DMS114 treated with DMSO at 0.1 percent for 48 hours (cell line): Measurements from ENCODE around the gene DKK1.

Source experiments
- DNase-seq: peaks from one replicate; lab custom pipeline; 2025; ENCODE audit not compliant: unreplicated experiment; lab: John Stamatoyannopoulos, UW

Gene DKK1, protein sequence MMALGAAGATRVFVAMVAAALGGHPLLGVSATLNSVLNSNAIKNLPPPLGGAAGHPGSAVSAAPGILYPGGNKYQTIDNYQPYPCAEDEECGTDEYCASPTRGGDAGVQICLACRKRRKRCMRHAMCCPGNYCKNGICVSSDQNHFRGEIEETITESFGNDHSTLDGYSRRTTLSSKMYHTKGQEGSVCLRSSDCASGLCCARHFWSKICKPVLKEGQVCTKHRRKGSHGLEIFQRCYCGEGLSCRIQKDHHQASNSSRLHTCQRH

DNA sequence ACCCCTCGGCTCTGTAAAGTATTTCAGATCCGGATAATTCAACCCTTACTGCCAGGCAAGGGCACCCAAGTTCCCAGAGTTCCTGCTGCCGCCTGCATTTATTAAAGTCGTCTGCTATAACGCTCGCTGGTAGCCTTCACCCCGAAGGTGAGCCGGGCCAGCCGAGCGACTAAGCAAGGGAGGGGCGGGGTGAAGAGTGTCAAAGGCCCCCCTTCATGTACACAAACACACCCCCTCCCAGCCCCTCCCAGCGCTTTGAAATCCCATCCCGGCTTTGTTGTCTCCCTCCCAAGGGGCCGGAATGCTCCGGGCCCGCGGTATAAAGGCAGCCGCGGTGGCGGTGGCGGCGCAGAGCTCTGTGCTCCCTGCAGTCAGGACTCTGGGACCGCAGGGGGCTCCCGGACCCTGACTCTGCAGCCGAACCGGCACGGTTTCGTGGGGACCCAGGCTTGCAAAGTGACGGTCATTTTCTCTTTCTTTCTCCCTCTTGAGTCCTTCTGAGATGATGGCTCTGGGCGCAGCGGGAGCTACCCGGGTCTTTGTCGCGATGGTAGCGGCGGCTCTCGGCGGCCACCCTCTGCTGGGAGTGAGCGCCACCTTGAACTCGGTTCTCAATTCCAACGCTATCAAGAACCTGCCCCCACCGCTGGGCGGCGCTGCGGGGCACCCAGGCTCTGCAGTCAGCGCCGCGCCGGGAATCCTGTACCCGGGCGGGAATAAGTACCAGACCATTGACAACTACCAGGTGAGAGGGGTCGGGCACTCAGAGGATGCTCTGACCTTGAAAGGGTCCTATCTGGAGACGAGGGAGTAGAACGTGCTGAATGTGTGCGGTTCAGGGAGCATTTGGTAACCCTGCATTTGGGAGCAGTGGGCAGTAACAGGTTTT, at the start of gene DKK1:
DKK1 (plus strand) TSS at position 349 of the 889 bp plus-strand sequence; CDS start at position 503, 154 bp downstream.
- no peak for DNase-seq

DNA sequence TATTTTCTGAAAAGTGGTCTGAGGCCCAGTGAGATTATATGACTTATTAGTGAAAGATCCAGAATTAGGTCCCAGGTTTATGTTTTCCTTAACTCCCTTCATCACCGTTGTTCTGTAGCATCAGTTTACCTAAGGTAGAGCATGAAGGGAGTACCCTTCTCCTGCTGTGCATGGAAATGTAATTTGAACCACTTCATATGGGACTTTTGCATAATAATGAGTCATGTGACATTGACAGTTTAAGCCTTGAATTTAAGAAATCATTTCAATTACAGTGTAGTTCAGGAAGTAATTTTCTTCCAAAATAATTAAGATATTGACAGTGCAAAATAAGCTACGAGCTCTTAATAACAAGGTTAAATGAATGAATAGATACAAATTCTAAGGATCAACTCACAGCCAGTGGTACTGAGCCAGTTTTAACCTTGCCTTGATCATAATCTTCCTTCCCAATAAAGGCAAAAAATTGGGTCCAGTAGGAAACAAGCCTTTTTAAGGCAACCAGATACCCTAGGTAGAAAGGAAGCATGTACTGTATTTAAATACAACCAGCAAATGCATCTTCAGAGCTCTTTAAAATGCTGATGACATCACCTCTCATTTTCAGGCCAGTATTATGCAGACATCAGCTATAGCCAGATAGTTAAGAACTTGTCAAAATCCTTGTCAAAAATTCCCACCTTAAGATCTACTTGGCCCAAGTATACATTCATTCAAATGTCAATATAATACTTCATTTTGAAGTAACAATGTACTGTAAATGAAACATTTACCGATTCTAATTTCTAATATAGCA, 48.8 kb upstream of the DKK1 start:
- DNase-seq: no peak

DNA sequence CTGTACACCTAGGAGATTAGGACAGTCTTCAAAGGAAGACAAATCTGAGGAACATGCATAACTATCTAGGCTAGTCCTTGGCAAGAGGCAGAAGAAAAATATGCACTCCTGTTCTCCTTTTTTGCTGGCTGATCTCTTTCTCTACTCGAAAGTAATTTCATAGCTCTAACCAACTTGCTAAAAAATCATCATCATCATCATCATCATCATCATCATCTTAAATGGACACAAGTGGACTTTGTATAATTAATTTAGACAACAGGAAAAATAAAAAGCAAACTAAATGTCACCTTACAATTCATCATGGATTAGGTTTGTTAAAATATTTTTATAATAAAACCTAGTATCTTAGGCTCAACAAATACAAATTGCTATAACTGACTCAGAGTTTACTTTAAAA, 47.2 kb upstream of the DKK1 start:
- DNase-seq: no peak

DNA sequence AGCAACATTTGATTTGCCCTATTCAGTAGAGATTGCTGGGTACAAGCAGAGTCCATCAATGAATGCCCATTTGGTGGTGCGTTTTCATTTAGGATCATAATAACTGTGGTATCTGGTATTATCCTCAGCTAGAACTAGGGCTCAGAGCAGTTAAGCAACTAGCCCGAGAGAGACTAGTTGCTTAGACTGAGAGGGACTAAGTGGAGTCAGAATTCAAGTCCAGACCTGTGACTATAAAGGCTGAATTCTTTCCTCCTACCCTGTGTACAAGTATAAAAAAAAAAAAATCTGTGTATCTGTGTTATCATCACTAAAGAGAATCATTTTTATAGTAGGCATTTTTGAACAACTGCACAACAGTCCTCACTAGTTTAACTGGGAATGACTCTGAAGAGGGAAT, 45.3 kb upstream of the DKK1 start:
- no peak for DNase-seq

DNA sequence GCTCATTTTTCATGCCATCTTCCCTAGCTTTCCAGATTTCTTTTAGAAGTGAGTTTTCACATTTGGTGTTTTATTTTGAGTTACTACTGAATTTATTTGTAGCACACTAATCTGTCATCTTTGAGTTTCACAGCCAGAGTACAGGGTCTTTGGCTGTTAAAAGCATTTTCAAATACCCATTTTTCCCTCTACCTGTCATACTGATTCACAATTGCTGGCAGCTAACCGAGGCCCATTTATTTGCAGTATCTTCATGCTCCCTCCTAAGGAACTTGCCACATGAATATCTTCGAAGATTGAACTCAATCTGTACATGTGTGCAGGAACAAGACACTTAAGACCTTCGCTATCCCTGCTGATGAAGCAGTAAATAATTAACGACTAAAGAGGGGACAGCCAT, 44.8 kb upstream of the DKK1 start:
- DNase-seq: no peak

DNA sequence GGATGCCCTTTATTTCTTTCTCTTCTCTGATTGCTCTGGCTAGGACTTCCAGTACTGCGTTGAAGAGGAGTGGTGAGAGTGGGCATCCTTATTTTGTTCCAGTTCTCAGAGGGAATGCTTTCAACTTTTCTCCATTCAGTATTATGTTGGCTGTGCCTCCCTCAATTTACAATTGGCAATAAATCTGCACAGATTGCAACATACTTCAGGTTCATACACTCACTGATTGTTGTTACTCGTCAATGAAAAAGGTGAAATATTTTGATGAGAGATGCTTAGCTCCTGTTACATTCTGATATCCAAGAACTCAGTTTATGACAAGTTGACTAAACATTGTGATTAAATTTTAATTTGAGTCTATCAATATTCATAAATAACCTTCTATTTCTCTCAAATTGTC, 37.9 kb upstream of the DKK1 start:
- no peak for DNase-seq

DNA sequence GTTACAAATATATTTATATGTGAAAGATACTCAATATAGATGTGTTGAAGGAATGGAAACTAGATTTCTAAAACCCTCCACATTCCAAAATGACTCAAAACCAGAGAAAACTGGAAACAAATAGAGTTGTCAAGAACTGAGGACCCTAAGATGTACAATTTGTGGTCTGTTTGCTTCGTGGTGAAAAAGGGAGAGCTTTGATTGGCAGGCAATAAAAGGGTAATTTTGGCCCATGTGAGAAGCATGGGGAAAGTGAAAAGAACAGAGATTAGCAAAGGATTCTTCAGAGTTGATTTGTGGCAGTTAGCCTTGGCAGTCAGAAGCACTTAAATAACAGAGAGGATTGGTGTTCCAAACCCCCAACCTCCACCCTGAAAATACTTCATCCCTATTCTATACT, 37.1 kb upstream of the DKK1 start:
- DNase-seq: no peak

DNA sequence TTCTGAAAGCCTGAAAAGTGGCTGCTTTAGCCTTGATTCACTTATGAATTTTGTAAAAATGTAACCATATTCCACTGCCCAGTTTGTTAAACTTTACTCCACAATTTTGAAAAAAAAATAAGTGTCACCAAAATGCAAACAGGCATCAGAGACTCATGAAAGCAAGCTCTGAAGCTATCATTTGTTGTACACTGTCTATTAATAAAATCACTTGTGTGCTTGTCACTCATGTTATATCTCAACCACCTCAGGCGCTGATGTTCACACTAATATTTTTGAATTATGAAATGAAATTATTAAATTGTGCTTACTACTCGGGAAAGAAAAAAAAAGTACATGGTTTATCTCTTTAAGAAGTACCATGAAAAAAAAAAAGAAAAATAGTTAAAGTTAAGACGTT, 34.5 kb upstream of the DKK1 start:
- DNase-seq: no peak

DNA sequence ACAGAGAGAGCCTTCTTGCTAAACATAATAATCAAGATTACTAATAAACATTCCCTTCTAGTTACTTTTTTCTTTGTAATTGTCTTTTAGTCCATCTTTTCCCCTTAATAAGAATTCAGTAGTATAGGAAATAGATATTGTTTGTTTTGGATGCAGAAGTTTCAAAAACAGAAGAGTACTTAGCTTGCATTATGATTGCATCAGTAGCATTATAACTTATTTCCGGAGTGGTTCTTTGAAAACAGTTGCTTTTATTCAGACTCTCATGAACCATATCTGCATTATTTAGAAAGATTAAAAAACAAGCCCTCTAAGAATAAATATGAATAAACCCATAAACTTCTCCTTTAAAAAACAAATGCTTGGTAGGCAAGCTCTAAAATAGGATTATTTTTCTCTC, 34.0 kb upstream of the DKK1 start:
- DNase-seq: no peak

DNA sequence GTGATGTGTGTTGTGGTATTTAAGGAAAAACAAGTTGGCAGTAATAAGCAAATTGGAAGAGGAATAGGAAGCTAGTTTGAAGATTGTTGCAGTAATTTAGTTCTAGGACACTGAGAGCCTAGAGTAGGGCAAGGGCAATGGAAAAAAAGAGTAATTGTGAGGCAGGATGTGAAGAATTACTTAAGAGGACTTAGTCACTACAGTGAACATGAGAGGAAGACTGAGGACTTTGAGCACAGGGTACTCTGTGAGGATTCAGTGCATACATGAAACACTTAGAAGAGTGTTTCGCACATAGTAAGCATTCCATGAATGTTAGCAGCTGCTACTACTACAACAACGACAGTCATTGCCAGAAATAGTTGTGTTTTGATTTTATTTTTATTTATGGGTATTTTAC, 30.9 kb upstream of the DKK1 start:
- no peak for DNase-seq

DNA sequence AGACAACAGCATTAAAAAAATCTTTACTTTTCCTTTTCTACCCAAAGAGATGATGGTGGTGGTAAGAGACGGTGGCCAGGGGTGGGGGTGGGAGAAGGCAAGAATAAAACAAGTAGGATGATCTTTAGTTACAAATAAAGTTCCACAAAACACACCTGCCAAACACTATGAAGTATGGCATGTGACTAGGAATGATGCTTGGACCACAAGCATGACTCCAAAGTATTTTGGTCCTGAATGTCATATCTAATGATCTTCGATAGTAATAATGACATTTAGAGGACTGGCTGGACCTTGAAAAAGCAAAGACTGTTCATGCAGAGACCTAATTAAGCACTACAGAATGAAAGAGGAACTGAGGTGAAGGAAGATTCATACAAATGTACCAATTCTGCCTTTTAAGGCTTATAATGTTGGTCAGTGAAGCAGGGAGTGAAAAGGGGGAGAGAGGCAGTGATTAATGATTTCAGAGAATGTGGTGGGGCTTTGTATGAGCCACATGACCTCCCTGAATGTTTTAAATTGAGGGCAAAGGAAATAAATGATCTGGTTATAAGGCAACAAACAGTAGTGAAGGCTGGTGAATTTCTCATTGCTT, 29.6 kb upstream of the DKK1 start:
- DNase-seq: no peak

DNA sequence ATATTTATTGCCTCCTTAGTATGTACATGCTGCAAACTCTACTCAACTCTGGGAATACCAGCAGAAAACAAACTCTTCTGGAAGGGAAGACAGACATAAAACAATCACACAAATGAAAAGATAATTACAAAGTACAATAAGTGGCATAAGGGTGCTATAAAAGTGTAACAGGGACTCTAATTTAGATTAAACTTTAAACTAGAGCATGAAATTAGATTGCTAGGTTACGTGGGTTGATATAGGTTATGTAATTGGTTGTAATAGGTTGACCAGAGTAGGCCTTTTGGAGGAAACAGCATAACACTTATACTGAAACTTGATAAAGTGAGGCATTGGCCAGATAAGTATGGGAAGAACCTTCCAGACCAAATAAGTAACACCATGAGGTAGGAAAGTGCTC, 26.2 kb upstream of the DKK1 start:
- no peak for DNase-seq

DNA sequence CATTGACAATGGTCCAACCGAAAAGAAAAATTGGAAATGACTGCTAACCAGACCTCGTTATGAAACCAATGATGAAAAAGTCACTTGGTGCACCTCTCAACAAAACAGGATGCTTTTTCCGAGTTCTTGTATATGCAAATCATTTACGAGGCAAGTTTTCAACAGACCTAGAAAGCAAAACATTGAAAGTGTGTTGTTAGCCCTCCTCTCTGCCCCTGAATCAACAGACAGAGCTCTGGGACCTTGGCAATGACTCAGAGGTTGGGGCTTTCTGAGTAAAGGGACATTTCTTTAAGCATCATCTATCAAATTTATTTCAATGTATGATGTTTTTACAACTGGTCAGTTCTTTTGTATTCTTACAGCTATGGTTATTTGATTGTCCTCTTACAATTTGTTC, 16.3 kb upstream of the DKK1 start:
- no peak for DNase-seq

DNA sequence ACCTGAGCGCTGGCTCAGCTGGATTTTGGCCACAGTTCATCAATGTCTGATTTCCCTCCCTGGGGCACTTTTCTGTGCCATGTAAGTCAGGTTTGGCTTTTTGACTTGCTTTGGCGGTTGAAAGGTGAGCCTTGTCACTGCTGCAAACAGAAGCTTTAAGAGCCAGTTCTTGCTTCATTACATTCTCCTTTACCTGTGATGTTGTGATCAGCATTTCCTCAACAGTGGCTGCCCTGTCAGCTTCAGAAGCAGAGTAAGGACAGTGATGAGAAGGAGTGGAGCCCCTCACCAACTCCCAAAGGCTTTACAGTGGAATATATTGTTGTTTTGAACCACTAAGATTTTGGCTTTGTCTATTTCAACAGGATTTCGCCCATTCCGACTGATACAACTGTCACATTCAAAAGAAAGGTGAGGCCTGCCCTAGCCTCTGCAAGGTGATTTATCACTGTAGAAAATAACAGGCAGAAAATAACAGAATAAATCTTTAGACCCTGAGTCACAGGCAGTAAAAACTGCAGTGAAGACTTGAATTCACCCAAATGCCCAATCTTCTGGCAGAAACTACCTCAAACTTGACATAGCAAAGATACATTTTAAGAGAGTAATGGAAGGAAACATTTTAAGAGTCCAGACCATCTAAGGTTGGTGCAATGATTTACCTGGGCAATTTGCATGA, 13.3 kb upstream of the DKK1 start:
- DNase-seq: no peak

DNA sequence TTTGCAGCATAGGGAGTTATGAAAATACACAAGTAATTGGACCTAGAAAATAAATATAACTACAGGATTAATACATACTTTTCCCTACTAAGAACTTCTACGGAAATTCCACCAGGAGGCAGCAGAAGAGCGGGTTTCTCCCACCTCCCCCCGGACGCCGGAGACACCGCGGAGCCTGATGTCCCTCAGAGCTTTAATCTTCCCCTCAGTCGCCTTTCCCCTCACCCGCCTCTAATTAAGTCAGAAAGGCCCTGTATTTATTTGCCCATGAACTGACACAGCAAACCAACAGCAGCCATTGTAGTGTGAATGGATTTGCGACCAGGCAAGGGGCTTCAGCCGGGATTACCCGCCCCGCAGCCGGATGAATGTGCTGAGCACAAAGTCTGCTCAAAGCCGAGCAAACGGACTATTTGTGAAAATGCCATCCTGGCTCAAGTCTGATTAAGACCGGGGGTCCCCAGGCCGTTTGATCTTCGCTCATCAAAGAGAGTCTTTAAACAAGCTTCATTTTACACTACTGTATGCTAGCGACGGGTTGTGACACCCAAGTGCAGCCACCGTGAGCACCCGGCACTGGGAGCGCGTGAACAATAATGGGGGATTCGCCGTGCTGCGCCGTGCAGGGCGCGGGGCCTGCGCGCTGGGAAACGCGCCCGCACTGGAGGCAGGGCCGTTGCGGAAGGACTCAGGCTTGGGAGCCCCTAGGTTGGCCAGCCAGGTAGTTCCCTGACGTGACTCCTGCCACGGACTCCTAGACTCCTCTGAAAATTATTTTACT, 5.6 kb upstream of the DKK1 start:
- peak; percentile 57 for DNase-seq

DNA sequence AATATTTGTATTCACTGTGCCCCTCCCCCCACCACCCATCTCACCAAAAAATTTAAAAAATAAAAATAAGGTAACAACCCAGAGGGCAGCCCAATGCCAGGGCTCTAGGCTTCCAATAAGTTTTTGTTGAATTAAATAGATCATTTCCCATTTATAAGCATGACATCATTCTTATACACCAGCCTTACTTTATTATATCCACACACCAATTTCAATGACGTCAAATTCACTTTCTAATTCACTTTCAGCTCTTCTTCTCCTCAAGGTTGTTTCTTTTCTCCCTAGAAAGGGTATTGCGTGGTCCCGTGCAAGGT, 1.2 kb upstream of the DKK1 start:
- DNase-seq: no peak

DNA sequence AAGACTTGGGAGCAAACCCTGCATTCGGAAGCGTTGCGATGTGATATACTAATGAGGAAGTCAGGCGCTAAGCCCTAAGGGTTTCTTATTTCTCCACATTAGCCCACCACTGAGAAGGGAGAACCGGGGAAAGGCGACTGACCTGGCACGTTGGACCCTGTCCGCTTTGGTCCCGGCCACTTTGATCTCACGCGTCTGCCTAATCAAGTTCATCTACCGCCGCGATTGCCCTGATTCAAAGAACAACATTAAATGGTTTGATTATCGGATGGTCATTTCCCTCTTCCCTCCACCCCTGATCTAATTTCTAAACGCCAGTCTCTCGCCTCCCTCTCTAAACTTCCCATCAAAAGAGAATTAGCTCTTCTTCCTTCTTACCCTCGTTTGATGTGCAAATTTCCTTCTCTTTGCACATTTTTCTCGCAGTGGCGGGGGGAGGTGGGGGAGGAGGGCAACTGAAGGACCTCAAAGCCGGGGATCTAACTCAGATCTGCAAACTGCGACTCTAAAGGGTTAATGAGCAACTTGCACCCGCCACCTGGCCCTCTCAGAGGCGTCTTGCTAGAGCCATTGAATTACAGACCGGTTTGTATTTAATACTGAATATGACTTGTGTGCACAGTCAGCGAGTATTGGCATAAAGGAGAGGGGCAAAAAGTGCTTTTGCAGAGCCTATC, 687 bp upstream of the DKK1 start:
- DNase-seq: no peak

DNA sequence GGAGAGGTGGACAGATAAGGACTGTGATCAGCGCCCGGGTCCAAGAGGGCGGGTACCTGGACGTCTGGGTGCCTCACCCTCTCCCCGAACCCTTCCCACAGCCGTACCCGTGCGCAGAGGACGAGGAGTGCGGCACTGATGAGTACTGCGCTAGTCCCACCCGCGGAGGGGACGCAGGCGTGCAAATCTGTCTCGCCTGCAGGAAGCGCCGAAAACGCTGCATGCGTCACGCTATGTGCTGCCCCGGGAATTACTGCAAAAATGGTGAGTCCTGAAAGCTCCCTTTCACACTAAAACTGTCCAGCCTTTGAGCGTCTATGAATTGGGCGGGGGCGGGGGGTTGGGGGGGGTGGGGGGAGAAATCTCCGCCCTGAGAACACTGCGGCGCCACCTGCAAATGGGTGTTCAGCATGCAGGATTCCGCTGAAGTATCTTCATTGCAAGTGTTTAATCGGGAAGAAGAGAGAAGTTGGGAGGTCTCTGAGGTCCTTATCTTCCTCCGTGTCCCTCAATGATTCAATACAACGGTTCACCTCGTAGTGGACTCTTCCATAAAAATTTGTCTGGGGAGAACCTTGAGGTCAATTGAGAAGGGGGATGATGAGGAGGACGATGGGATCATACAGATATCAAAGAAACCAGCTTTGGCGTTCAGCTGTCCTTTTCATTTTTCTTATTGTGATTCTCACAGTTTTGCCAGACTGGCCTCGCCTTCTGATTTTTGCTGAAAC, 906 bp downstream of the DKK1 start:
- no peak for DNase-seq

DNA sequence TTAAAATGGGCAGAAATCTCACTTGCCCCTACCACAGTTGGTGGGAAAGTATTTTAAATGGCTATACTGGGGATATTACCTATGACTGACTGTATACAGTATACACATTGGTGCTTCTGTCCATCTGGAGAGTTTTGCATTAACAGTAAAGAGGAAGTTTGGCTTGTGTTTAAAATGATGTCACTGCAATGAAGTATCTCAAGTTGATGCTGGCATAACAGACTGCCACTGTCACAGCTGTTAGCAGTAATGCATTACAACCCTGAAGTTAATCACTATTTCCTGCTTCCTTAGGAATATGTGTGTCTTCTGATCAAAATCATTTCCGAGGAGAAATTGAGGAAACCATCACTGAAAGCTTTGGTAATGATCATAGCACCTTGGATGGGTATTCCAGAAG, 1.9 kb downstream of the DKK1 start:
- DNase-seq: no peak
